ENCODE data around the gene CTXN1.
"Not testable (repeated sequence)": the region's sequence is repeated elsewhere in the genome, so short reads cannot be mapped to it uniquely, and the experiment has no call there.

Gene CTXN1

GRCh38 chr19:7947939-7948338 lies 22.0 kb upstream of the CTXN1 start:
- DNase-seq (ENCODE audit: low spot score) (no peak), FAIRE-seq (no peak)

- FAIRE-seq (no peak), DNase-seq (ENCODE audit: low spot score) (peak; percentile 67)
These were observed 18.3 kb upstream of the CTXN1 start for GRCh38 chr19:7944177-7944761.

- FAIRE-seq (peak; percentile 35), DNase-seq (ENCODE audit: low spot score) (peak; percentile 94)
These were observed 17.7 kb upstream of the CTXN1 start, which contains the start of gene TIMM44 for GRCh38 chr19:7943444-7944176. TSS of gene TIMM44 (minus strand) at chr19:7943666. CDS start at chr19:7943651, 15 bp downstream.

- no peak for DNase-seq (ENCODE audit: low spot score)
- FAIRE-seq = no peak
These were observed 17.1 kb upstream of the CTXN1 start for GRCh38 chr19:7942981-7943443.

GRCh38 chr19:7941895-7942596 lies 16.1 kb upstream of the CTXN1 start:
- no peak for FAIRE-seq
- no peak for DNase-seq (ENCODE audit: low spot score)

- no peak for FAIRE-seq
- DNase-seq (ENCODE audit: low spot score) = no peak
These were observed 14.9 kb upstream of the CTXN1 start for GRCh38 chr19:7940841-7941240.

- no peak for FAIRE-seq
- no peak for DNase-seq (ENCODE audit: low spot score)
These were observed 8.8 kb upstream of the CTXN1 start for GRCh38 chr19:7934766-7935165.

- DNase-seq (ENCODE audit: low spot score) = no peak
- no peak for FAIRE-seq
These were observed 8.1 kb upstream of the CTXN1 start for GRCh38 chr19:7933828-7934725.

GRCh38 chr19:7933411-7933810 lies 7.5 kb upstream of the CTXN1 start:
- FAIRE-seq = no peak

GRCh38 chr19:7932930-7933300 lies 7.0 kb upstream of the CTXN1 start:
- no peak for FAIRE-seq
- DNase-seq (ENCODE audit: low spot score) = no peak

More at GRCh38 chr19:7933411-7933810, 7.5 kb upstream of the CTXN1 start:
- no peak for DNase-seq (ENCODE audit: low spot score)

GRCh38 chr19:7932276-7932929 lies 6.5 kb upstream of the CTXN1 start:
- no peak for DNase-seq (ENCODE audit: low spot score)
- no peak for FAIRE-seq

- FAIRE-seq (no peak), DNase-seq (ENCODE audit: low spot score) (no peak)
These were observed 5.5 kb upstream of the CTXN1 start for GRCh38 chr19:7931221-7932061.

GRCh38 chr19:7930765-7931164 lies 4.8 kb upstream of the CTXN1 start:
- FAIRE-seq = no peak
- DNase-seq (ENCODE audit: low spot score) = no peak

- DNase-seq (ENCODE audit: low spot score) = not testable (repeated sequence)
These were observed 4.1 kb upstream of the CTXN1 start for GRCh38 chr19:7930030-7930429.

GRCh38 chr19:7928741-7929701 lies 3.1 kb upstream of the CTXN1 start:
- no peak for FAIRE-seq
- DNase-seq (ENCODE audit: low spot score) = peak; percentile 52

More at GRCh38 chr19:7930030-7930429, 4.1 kb upstream of the CTXN1 start:
- not testable (repeated sequence) for FAIRE-seq

GRCh38 chr19:7928334-7928706 lies 2.4 kb upstream of the CTXN1 start:
- DNase-seq (ENCODE audit: low spot score) = no peak
- no peak for FAIRE-seq

- no peak for FAIRE-seq
These were observed 1.8 kb upstream of the CTXN1 start for GRCh38 chr19:7927605-7928333.

More at GRCh38 chr19:7927605-7928333, 1.8 kb upstream of the CTXN1 start:
- no peak for DNase-seq (ENCODE audit: low spot score)
